ENCODE results near the gene CD52.
A peak's percentile ranks its signal among the peaks of the same experiment; 100 is the strongest.
"Not testable (repeated sequence)": the region's sequence is repeated elsewhere in the genome, so short reads cannot be mapped to it uniquely, and the experiment has no call there.

The CD52 gene

DNA sequence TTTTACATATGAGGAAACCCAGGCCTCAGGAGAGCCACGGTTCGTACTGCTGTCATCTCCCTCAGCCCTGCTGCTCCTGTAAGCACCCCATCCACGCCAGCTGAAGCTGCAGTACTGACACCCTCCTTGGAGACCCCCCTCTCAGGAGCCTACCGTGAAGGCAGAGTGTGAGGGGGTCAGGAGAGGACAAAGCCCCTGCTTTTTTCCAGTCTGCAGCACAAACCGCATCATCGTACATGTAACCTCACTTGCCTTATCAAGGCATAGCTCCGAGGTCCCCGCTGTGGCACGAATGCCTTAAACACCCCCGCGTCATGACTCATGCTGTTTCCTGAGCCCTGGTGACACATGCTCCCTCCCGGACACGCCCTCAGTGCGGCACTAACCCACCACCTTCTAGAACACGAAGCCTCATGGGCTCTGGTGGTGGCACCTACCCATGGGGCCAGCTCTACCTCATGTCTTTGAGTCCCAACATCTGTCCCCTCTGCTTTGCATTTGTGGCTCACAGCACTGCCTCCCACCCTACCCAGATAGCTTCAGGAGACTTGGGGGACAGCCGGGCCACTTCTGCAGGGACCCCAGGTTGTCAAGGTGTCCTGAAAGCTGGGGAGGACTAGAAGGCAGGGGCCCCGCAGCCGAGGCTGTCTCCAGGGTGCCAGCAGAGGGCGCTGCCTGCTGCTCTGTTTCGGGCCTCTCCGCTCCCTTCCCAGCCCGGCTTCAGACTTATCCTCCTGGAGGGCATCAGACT is 33.0 kb upstream of the CD52 start:
- DNase-seq = peak; percentile 95

DNA sequence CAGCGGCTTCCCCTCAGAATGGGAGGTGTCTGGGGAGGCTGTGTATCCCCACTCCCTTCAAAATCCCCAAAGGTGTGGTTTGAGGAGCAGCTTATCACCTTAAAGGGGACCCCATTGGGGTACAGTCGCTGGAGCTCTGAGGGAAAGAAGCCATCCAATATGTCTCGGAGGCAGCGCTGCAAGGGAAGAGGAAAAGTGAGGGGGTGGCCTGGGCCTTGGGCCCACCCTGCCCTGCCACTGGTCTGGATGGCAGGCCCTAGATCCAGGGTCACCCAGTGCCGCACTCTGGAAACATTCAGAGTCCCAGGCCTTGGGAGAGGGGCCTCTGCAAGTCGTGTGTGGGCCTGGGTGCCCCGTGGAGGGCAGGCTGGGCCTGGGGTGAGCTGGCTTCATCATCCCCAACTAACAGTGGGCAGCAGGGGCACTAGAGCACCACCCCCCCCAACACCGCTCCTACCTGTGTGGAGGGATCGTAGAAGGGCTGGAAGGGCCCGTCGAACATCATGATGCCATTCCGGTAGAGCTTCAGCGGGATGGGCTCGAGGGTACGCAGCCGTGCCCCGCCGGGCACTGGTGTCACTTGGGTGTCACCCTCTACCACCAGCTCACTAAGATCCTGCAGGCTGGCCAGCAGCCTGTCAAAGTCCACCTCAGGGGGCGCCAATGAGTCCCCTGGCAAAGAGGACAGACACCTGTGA is 32.2 kb upstream of the CD52 start:
- peak; percentile 72 for DNase-seq

DNA sequence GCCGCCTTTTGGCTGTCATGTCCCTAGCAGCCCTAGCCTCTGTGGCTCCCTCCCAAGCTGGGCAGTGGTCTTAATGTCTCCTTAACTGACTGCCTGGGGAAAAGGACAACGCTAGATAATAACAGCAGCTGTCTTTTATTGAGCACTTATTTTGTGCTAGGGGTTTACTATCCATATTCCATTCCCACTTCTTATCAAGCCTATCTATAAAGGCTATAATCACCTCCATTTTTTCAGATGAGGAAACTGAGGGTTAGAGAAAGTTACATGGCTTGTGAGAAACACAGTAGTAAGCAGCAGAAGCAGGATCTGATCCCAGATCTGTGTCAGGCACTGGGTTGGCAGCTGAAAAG is 31.7 kb upstream of the CD52 start:
- DNase-seq = no peak

DNA sequence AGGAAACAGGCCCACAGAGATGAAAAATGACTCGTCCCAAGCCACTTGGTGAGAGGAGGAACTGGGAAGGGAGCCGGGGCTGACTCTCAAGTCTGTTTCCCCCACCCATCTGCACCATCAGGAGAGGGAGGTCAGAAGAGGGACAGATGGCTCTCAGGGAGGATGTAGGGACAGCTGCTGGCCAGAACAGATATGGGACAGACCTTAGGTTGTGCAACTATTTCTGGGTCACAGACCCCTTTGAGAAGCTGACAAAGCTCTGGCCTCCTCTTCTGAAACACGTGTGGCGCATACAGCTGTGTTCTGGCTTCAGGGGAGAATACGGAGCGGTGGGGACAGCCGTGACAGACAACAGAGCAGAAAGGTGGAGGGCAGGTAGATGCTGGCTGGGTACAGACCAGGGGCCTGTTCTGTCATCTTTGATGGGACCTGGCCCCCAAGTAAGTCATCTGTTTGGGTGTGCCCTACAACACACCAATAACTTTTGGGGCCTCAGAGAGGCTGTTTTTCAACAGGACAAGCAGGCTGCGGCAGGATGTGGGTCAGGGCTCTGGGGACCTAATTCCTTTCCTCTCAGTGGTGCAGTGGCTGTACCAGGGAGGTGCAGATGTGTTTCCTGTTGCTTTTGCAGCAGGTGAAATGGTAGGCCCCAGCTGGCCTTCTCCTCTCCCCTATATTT is 30.6 kb upstream of the CD52 start:
- DNase-seq = peak; percentile 79

DNA sequence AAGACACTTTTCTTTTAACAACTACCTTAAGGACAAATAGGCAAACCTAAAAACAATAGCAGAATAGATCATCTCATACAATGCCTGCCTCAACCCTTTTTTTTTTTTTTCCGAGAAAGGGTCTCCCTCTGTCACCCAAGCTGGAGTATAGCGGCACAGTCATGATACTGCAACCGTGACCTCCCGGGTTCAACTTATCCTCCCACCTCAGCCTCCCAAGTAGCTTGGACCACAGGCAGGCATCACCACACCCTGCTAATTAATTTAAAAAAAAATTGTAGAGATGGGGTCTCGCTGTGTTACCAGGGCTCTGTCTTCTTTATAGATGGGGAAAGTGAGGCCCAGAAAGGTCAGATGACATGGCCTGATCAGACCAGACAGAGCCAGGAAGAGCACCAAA is 29.9 kb upstream of the CD52 start:
- DNase-seq = no peak

DNA sequence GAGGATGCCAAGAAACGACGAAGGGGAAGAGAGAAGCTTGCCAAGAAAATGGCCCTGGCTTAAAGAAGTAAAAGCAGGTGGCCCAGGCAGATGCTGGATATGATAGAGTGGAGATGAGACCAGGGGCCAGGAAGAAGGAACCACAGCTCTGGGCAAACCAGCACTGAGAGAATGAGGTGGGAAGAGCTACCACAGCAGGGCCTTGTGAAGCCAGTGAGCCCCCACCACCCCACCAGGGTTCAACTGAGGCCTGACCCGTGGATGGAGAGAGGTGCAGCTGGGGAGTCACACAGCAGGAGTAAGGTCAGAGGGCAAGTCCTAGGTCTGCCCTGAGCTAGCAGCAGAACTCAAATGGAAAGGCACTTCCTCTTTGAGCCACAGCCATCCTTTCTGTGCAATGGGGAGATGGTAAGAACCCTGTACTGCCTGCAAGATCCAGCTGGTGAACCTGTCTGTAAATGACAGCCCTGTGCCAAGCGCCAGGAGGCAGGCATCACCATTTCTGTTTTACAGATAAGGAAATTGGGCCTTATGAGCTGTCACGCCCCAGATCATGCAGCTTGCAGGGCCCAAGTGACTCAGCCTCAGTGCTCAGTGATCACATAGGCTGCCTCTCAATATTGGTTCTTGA is 29.3 kb upstream of the CD52 start:
- DNase-seq = peak; percentile 81

DNA sequence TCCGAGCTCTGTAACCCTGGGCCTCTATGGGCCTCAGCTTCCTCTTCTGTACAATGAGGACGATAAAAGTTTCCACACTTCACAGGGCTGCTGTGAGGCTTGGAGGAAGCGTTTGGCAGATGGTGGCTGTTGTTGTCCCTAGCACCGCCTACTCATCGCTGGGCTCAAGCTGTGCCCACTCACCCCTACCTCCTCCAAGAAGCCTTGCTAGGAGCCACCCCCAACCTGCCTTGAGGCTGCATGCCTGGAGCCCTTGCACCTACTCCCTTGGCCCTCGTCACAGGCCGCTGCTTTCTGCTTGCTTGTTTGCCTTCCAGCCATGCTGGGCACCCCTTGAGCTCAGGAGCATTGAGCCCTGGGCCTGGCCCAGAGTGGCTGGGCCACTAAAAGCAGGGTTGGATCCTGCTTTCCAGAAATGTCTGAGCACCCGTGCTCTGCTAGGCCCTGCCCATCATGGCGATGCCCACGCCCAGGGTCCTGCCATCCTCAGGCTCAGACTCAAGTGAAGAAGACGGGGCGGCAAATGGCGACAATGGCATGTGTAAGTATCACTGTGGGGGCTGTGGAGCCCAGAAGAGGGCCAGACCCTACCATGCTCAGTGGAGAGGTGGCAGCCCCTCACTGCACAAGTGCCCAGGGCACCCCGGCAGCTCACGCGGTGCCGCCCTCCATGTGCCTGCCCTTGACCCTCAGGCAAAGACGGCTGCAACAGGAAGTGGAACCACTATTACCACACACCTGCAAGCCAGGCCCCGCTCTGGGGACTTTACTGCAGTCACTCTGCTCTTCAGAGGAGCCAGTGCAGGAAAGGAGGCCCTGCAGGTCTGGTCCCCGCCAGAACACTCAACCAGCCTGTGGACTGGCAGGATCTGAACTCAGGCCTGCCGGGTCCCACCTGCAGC is 28.3 kb upstream of the CD52 start:
- DNase-seq = peak; percentile 77

DNA sequence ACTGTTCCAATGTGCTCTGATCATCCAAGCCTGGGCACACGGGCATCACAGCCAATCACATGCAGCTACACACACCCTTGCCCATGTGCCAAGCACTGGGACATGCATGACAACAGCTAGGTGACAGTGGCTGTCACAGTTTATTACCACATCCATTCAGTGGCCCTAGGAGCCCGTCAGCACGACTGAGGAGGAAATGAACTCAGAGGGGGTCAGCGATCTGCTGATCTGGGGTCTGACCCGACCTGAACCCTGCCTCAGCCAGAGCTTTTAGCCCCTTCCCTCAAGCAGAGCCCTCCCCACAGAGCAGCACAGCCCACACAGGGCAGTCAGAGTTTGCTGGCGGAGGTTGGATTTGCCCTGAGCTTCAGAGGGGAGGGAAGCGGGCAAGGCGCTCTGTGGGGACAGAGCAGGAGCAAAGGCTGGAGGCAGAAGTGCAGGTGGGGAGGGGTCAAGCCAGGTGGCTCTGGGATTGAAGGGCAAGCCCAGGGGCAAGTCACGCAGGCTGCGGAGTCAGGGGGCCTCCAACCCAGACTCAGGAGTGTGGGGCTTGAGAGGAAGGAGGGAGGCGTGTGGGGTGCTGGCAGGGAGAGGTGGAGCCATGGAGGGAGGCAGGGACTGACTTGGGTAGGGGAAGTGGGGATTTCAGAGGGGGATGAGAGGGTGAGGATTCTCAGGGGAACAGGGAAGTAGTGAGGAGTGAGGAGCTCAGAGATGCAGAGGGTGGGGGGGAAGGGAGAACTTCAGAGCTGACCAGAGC is 27.5 kb upstream of the CD52 start:
- no peak for DNase-seq

DNA sequence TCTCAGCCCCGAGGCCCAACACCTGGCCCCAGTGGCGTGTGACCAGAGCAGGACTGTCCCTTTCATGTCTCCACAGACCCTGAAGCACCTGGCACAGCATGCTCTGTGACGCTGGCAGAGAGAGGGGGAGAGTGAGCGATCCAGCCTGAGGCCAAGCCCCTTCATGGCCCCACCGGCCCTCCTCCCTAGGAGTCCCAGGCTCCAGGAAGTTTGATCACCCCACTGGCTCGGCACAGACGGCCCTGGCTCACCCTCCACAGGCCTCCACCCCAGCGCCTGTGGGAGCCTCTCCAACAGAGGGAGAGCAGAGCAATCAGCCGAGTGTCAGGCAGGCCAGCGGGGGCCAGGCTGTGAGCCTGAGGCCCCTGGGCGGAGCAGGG is 26.9 kb upstream of the CD52 start:
- no peak for DNase-seq

DNA sequence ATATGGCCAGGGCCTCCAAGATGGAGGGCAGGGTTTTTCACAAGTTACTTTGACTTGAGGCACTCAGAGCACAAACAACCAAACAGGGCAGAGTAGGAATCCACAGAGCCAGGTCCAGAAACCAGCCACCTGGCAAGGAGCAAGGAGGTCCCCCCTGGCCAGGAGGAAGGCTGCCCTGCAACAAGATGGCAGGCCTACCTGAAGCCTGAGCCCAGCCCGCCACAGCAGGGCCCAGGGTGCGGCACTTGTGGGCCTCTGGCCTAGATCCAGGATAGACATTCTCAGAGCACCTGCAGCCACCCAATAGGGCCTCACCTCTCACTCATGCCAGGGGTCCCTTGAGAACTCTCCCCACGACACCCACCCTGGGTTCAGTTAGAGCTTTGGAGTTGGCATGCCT is 26.3 kb upstream of the CD52 start:
- DNase-seq = no peak

DNA sequence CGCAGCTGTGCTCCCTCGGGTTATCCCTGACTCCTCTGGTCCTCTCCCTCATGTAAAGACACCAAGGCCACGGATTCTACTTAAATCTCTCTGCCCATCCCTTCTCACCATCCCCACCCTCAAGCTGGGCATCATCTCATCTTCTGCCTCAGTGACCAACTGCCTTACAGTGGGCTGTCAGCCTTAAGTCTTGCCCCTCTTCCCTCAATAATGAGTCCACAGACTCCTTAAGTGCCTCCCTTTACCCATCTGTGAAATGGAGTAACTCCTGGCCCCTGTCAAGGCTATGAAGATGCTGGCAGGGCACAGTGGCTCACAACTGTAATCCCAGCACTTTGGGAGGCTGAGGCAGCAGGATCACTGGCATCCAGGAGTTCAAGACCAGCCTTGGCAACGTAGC is 25.8 kb upstream of the CD52 start:
- DNase-seq = no peak

DNA sequence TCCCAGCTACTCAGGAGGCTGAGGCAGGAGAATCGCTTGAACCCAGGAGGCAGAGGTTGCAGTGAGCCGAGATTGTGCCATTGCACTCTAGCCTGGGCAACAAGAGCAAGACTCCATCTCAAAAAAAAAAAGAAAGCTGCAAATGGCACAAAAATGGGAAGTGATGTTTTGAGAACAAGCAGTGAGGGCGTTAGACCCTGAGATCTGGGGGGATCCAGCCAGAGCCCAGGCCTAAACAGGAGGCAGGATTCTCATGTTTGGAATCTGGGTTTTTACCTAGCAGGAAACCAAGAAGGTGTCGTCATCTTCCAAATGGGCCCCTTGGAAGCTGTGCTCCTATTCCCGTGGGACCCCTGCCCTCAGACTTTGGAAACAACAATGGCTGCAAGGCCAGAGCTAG is 25.0 kb upstream of the CD52 start:
- not testable (repeated sequence) for DNase-seq

DNA sequence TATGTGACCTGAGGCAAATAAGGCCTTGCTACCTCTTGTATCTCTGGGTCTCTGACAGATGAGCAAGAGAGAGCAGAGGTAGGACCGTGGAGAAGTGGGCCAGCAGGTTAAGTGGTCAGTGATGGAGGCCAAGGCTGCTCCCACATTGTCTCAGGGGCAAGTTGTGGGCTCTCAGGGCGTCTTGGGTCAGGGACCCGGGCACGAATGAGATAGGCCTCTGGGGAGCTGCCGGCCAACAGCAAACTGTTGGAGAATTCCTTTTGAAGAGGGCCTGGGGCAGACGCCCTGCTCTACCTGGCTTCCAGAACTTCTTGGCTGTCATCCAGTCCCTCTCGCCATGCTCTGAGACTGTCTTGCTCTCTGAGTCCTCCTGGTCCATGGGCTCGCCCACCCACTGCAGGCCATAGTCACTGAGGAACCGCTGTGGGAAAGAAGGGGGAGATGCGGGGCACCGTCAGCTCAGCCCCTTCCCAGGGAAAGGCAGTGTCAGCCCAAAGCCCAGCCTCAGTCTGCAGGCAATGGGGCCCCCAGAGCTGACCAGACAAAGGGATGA is 23.8 kb upstream of the CD52 start:
- no peak for DNase-seq

DNA sequence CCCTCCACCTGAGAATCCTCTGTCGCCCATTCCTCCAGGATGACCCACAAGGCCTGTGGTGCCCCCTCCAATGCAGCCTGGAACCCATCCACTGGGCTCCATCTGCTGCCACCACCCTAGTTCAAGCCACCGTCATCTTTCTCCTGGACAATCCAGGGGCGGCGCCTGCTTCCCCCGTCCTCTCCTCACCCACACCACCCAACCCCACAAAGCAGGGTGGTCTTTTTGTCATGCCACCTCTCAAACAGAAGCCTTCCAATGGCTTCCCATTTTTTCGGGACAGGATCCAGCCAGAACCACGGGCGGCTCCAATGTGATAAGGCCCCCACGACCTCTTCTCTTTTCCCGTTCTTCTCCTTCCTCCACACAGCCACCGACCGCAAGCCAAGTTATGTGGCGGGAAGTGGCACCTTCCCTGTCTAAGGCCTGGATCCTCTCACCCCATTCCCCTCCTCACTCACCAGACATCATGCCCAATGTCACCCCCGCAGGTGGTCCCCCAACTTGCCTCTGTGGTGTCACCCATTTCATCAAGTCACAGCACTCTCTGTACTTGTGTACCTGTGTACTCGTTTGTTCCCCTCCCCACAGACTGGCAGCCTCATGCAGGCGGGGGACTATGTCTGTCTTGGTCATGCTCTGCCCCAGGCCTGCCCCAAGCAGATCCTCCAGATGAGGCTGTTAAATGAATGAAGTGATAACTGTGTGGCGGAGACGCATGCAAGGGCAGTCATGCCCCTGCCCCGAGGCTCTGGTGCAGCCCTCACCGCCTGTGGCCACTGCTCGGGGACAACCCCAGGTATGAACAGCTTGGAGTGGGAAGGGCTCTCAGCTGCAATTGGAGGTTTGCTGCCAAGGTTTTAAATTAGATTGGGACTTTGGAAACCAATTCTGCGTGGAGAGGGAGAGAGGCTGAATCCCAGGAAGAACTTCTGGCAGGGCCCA is 22.3 kb upstream of the CD52 start:
- DNase-seq = no peak

DNA sequence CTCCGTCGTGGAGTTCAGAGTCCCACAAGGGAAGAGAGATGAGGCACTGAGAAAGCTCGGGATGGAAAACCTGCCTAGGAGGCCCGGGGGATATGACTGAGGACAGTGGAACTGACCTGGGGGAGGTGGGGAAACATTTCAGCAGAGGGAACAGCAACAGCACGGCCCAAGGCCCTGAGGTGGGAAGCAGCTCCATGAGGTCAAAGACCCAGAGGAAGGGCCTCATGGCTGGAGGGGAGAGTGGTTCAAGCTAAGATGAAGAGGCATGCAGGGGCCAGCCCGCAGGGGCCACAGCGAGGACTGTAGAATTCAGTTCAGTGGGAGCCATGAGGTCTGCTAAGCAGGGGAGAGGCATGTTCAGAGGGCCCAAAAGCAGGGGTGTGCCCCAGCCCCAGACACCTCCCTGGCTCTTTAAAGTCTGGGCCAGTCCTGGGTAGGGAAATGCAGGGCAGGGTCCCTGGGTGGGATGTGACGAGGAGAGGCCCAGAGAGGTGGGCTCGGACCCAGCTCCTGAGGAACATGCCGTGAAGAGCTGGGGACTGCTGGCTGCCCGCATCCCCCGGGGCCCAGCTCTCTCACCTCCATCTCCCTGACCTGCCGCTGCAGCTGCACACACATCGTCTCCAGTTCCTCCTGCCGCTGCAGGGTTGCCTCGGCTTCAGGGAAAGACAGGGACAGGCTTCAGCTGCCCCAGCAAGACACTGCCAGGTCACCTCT is 21.3 kb upstream of the CD52 start:
- DNase-seq = no peak

DNA sequence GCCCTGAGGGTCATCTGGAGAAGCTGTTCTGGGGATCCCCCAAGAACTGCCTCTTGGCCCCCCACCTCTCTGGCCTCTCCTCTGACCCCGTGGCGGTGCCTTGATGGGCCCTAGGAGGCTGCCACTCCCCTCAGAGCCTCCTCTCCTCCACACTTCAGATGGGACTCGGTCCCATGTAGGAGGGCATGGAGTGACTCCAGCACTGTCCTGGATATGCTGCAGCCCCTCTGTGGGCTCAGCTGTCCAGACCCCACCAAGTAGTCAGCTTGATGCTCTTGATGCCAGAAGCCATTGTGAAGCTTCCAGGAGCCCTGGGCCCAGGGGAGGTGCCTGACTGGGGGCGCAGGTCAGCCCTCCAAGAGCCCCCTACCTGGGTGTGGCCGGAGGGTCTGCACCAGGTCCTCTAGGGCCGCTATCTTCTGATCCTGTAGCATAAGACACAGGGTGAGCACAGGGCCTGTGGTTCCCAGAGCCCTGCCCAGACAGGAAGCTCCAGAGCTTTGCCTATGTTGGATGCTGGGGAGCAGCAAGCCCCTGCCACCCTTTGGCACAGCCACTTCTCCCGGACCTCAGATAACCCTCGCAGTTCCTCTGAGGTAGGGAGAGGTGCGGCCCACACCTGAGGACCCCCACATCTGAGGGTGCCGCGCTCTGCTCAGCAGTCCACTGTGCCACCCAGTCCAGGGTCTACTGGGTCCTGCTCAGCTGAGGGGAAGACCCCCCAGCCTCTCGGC is 20.5 kb upstream of the CD52 start:
- DNase-seq = no peak

DNA sequence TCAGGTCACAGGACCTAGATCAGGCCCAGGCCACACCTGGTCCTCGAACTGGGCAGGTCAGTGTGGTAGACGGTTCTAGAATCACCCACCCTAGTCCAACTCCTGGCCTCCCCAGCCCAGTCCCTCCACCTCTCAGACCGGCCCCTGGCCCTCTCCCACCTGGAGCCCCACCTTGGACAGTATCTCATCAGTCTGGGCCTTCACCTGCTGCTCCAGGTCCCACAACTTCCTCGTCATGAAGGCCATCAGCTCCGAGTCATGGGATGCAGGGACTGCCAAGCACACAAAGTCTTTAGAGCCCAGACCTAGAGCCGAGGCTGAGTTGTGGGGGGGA is 20.0 kb upstream of the CD52 start:
- DNase-seq = no peak

DNA sequence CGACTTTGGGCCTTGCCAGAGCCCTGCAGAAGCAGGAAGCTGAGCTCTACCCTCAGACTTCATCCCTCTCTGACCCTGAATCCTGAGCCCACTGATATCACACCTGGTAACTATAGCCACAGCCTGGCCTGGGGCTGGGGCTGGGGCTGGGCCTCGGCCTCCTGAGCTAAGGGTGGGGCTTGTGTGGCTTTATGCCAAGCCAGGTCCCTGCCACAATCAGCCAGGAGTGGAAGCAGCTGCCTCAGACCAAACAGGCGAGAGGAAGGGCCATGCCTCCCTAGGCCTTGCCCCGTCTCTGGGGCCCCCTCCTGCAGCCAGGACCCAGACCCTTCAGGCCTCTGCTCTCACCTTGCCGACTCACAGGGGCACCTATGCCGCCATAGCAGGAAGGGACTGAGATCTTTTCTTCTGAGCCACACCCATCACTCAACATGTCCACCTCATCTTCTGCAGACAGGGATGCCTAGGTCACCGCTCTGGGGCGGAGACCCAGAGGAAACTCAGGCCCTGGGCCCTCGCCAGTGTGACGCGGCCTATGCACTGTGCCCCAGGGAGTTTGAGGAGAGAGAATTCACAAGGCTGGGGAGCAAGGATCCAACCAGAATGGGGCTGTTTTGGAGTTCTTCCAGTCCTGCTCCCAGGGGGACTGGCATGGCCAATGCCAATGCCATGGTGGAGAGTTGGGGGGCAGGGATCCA is 17.0 kb upstream of the CD52 start:
- no peak for DNase-seq

All from activated CD8-positive, alpha-beta memory T cell treated with anti-CD3 and anti-CD28 coated beads for 24 hours (primary cell).